ENCODE measurements around the gene ZNF716. TPM values are rescaled to one million over a fixed set of nuclear protein-coding genes. Genes with fewer than 3 reads are reported as not detected.
"Not testable (repeated sequence)": the region's sequence is repeated elsewhere in the genome, so short reads cannot be mapped to it uniquely, and the experiment has no call there.

Gene ZNF716
- total RNA-seq, 1 donor from 2014 or later = not detected

- DNase-seq (ENCODE audit: low read depth) = no peak
- TF ChIP-seq, protein P1, sequence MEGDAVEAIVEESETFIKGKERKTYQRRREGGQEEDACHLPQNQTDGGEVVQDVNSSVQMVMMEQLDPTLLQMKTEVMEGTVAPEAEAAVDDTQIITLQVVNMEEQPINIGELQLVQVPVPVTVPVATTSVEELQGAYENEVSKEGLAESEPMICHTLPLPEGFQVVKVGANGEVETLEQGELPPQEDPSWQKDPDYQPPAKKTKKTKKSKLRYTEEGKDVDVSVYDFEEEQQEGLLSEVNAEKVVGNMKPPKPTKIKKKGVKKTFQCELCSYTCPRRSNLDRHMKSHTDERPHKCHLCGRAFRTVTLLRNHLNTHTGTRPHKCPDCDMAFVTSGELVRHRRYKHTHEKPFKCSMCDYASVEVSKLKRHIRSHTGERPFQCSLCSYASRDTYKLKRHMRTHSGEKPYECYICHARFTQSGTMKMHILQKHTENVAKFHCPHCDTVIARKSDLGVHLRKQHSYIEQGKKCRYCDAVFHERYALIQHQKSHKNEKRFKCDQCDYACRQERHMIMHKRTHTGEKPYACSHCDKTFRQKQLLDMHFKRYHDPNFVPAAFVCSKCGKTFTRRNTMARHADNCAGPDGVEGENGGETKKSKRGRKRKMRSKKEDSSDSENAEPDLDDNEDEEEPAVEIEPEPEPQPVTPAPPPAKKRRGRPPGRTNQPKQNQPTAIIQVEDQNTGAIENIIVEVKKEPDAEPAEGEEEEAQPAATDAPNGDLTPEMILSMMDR (IDR thresholded peaks at IDR 0.05; ENCODE audit: insufficient read depth, low read length, poor library complexity, severe bottlenecking) = no peak
- no peaks in the 10 kb centered on the region for H3K36me3 ChIP-seq (ENCODE audit: control insufficient read depth, insufficient read depth, low read length)
These were observed 38.0 kb downstream of the ZNF716 start for GRCh38 chr7:57487957-57488356.

GRCh38 chr7:57495111-57495510 is 45.1 kb downstream of the ZNF716 start:
- not testable (repeated sequence) for H3K4me3 ChIP-seq (ENCODE audit: low read depth, low read length); DNase-seq (ENCODE audit: low read depth); H3K27me3 ChIP-seq (ENCODE audit: control insufficient read depth, insufficient read depth, low read length); H3K36me3 ChIP-seq (ENCODE audit: control insufficient read depth, insufficient read depth, low read length)

More at GRCh38 chr7:57487957-57488356, 38.0 kb downstream of the ZNF716 start:
- Histone ChIP-seq H3K27me3 (ENCODE audit: control insufficient read depth, insufficient read depth, low read length) (no peaks in the 10 kb centered on the region), H3K4me3 (ENCODE audit: low read depth, low read length) (no peak overlapping the region)

DNA sequence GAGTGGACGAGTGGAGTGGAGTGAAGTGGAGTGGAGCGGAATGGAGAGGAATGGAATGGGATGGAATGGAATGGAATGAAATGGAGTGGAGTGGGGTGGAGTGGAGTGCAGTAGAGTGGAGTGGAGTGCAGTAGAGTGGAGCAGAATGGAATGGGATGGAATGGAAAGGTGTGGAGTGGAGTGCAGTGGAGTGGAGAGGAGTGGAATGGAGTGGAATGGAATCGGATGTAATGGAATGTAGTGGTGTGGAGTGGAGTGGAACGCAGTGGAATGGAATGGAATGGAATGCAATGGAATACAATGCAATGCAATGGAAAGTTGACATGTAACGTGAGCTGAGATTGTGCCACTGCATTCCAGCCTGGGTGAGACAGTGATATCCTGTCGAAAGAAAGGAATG is 46.4 kb downstream of the ZNF716 start:
- TF ChIP-seq, protein P1 (IDR thresholded peaks at IDR 0.05; ENCODE audit: insufficient read depth, low read length, poor library complexity, severe bottlenecking) = no peak
- DNase-seq (ENCODE audit: low read depth) = no peak
- Histone ChIP-seq H3K4me3 (ENCODE audit: low read depth, low read length) (no peak overlapping the region), H3K36me3 (ENCODE audit: control insufficient read depth, insufficient read depth, low read length) (no peaks in the 10 kb centered on the region), H3K27me3 (ENCODE audit: control insufficient read depth, insufficient read depth, low read length) (no peaks in the 10 kb centered on the region)

GRCh38 chr7:57505176-57505575 is 55.2 kb downstream of the ZNF716 start:
- no peaks in the 10 kb centered on the region for H3K27me3 ChIP-seq (ENCODE audit: control insufficient read depth, insufficient read depth, low read length)
- TF ChIP-seq, protein P1 (IDR thresholded peaks at IDR 0.05; ENCODE audit: insufficient read depth, low read length, poor library complexity, severe bottlenecking) = no peak
- DNase-seq (ENCODE audit: low read depth) = no peak
- no peak overlapping the region for H3K4me3 ChIP-seq (ENCODE audit: low read depth, low read length)
- no peaks in the 10 kb centered on the region for H3K36me3 ChIP-seq (ENCODE audit: control insufficient read depth, insufficient read depth, low read length)

Measured in kidney epithelial cell (primary cell).